Keratinocyte (primary cell): ENCODE data around the gene TUBB4B. TPM values are rescaled to one million over a fixed set of nuclear protein-coding genes. Genes with fewer than 3 reads are reported as not detected.
A peak's percentile ranks its signal among the peaks of the same experiment; 100 is the strongest.

Experiments used
- DNase-seq: peaks from one replicate; pipeline ENCODE4 v3.0.0-alpha.2; 2011; ENCODE audit warnings: low read depth, missing footprints, low spot score
- FAIRE-seq: peaks from 2 replicates; lab custom pipeline; 2011; peaks lifted over from hg19 to GRCh38; lab: Jason Lieb, UNC
- H2AFZ ChIP-seq: 2 replicates; pipeline ENCODE4 v1.6.0; 2012; ENCODE audit warnings: low read length, control low read depth, inconsistent platforms; ENCODE audit not compliant: control insufficient read depth
- H3K27ac ChIP-seq: 2 replicates; pipeline ENCODE4 v1.5.1; 2011; ENCODE audit warnings: low read length; ENCODE audit not compliant: control insufficient read depth, insufficient read depth
- H3K27me3 ChIP-seq: 3 replicates; pipeline ENCODE4 v1.6.0; 2011; ENCODE audit warnings: low read length; ENCODE audit not compliant: control insufficient read depth, insufficient read depth; ENCODE audit errors: extremely low read depth
- H3K36me3 ChIP-seq, 2 experiments: 2 replicates in 1 of 2; 3 replicates in 1 of 2; pipeline ENCODE4 v1.5.1; 2011; ENCODE audit warnings: low read length in 2 of 2, mild to moderate bottlenecking in 1 of 2; ENCODE audit not compliant: control insufficient read depth in 2 of 2, insufficient read depth in 2 of 2; ENCODE audit errors: extremely low read depth in 1 of 2
- H3K4me1 ChIP-seq: 3 replicates; pipeline ENCODE4 v1.5.1; 2011; ENCODE audit warnings: low read length; ENCODE audit not compliant: control insufficient read depth, insufficient read depth; ENCODE audit errors: extremely low read depth
- H3K4me2 ChIP-seq: 3 replicates; pipeline ENCODE4 v1.6.0; 2011; ENCODE audit warnings: low read depth, low read length; ENCODE audit not compliant: control insufficient read depth, insufficient read depth; ENCODE audit errors: extremely low read depth
- H3K4me3 ChIP-seq, 3 experiments: fragments of 200-600 bp in 1 of 3; sonication (generic) in 1 of 3; 2 replicates in 2 of 3; 3 replicates in 1 of 3; pipeline ENCODE4 v1.5.1; 2011 to 2016; ENCODE audit warnings: low read length in 3 of 3, mild to moderate bottlenecking in 3 of 3, control low read depth in 2 of 3, inconsistent platforms in 1 of 3, low read depth in 1 of 3, mixed read lengths in 1 of 3, mixed run types in 1 of 3, moderate library complexity in 1 of 3; ENCODE audit not compliant: control insufficient read depth in 2 of 3, insufficient read depth in 2 of 3; ENCODE audit errors: extremely low read depth in 1 of 3
- H3K79me2 ChIP-seq: 2 replicates; pipeline ENCODE4 v1.6.0; 2012; ENCODE audit warnings: low read length; ENCODE audit not compliant: control insufficient read depth, insufficient read depth
- H3K9ac ChIP-seq: 3 replicates; pipeline ENCODE4 v1.6.0; 2011; ENCODE audit warnings: low read length; ENCODE audit not compliant: control insufficient read depth, insufficient read depth; ENCODE audit errors: extremely low read depth
- H3K9me1 ChIP-seq: 3 replicates; pipeline ENCODE4 v1.6.0; 2011; ENCODE audit warnings: low read length; ENCODE audit not compliant: control insufficient read depth, insufficient read depth; ENCODE audit errors: extremely low read depth
- H3K9me3 ChIP-seq: 2 replicates; pipeline ENCODE4 v1.5.1; 2012; ENCODE audit warnings: low read depth, low read length; ENCODE audit not compliant: control insufficient read depth
- H4K20me1 ChIP-seq: 3 replicates; pipeline ENCODE4 v1.6.0; 2011; ENCODE audit warnings: low read length; ENCODE audit not compliant: control insufficient read depth, insufficient read depth; ENCODE audit errors: extremely low read depth
- EZH2 ChIP-seq: IDR thresholded peaks from one replicate; pipeline ENCODE4 v1.6.1; 2012; ENCODE audit warnings: inconsistent platforms, mild to moderate bottlenecking, low read length, moderate library complexity
- dilution Hi-C: fragments of 300-500 bp; cut with MboI; formaldehyde crosslinking; loops from one replicate; pipeline ENCODE4 v1.7.0; 2020; ENCODE audit warnings: low sequenced_read_pairs; ENCODE audit not compliant: extremely low pct_ligation_motif_present
- polyA plus RNA-seq, 5 experiments: library from polyadenylated mRNA; depleted of rRNA in 3 of 5; stranded (reverse) in 3 of 5; stranded (forward) in 1 of 5; unstranded in 1 of 5; fragments of >200 nt; gene quantifications; 1 replicate in 1 of 5; 2 replicates in 3 of 5; 3 replicates in 1 of 5; pipeline versions ENCODE4 v1.2.1 to v1.2.3, GENCODE V29; 2011 to 2012; ENCODE audit warnings: missing spikeins in 2 of 5, low read depth in 1 of 5, low replicate concordance in 1 of 5
- TF ChIP-seq, protein P1 (sequence below), 3 experiments: IDR thresholded peaks in 1 of 3; conservative IDR thresholded peaks in 1 of 3; optimal IDR thresholded peaks in 1 of 3; 2 replicates in 2 of 3; 3 replicates in 1 of 3; pipeline versions ENCODE3 to v1.5.1; 2011; ENCODE audit warnings: low read length in 3 of 3, mild to moderate bottlenecking in 3 of 3, moderate library complexity in 2 of 3, control low read depth in 1 of 3, inconsistent platforms in 1 of 3; ENCODE audit not compliant: insufficient read depth in 2 of 3; ENCODE audit errors: extremely low read depth in 1 of 3

The TUBB4B gene
- polyA plus RNA-seq, 1 donor (not counting 4 experiments of a cell fraction or from before 2014, with no cell fraction given), result 440 TPM

- peaks cover 12% of the 10 kb centered on the region for H3K27me3 ChIP-seq
- H3K9me3 ChIP-seq, result no peaks in the 10 kb centered on the region
- no peaks in the 10 kb centered on the region for H3K9me1 ChIP-seq
- dilution Hi-C loops, result no loop called here
- H4K20me1 ChIP-seq, result no peaks in the 10 kb centered on the region
- peaks cover 0 to 6% of the 10 kb centered on the region in 2 experiments for H3K36me3 ChIP-seq
- no peak for DNase-seq
- no peak overlapping the region for H3K27ac ChIP-seq
- no peak overlapping the region for H2AFZ ChIP-seq
- no peak for TF ChIP-seq EZH2
- TF ChIP-seq, protein P1, sequence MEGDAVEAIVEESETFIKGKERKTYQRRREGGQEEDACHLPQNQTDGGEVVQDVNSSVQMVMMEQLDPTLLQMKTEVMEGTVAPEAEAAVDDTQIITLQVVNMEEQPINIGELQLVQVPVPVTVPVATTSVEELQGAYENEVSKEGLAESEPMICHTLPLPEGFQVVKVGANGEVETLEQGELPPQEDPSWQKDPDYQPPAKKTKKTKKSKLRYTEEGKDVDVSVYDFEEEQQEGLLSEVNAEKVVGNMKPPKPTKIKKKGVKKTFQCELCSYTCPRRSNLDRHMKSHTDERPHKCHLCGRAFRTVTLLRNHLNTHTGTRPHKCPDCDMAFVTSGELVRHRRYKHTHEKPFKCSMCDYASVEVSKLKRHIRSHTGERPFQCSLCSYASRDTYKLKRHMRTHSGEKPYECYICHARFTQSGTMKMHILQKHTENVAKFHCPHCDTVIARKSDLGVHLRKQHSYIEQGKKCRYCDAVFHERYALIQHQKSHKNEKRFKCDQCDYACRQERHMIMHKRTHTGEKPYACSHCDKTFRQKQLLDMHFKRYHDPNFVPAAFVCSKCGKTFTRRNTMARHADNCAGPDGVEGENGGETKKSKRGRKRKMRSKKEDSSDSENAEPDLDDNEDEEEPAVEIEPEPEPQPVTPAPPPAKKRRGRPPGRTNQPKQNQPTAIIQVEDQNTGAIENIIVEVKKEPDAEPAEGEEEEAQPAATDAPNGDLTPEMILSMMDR (optimal IDR thresholded peaks at IDR 0.05 in 1 of 3, IDR thresholded peaks at IDR 0.05 in 1 of 3, conservative IDR thresholded peaks at IDR 0.05 in 1 of 3; ENCODE audit: extremely low read depth in 1 of 3, insufficient read depth in 2 of 3, low read length in 3 of 3), result peak in 2 of 3 experiments; percentile 83 to 99
- no peak overlapping the region for H3K4me3 ChIP-seq
- peaks cover 9% of the 10 kb centered on the region for H3K79me2 ChIP-seq
- H3K4me1 ChIP-seq, result no peaks in the 10 kb centered on the region
- no peak for FAIRE-seq
- H3K9ac ChIP-seq, result no peak overlapping the region
- H3K4me2 ChIP-seq, result no peak overlapping the region
These were observed 4.7 kb upstream of the TUBB4B start for GRCh38 chr9:137236238-137236935.

DNA sequence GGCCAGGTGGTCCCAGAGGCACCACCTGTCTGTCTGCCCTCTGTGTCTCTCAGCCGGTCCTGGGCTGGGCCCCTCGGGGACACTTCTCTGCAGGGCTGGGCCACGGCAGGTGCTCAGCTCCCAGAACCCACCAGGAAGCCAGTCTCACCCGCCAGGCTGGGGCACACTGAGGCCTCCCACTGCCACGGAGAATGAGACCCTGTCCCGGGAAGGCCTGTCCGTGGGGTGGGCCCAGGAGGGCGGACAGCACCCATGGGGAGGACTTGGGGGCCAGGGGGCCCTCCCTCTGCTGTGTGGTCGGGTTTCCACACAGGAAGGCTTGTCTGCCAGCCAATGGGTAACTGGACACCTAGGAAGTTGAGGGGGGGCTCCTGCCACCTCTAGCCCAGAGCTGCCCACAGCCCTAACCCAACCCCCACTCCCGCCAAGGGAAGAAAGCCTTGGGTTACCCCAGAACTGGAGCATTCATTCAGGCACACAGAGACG is 4.1 kb upstream of the TUBB4B start:
- Histone ChIP-seq H2AFZ (no peak overlapping the region), H3K9me1 (no peaks in the 10 kb centered on the region), H3K27ac (no peak overlapping the region), H3K4me3 (no peak overlapping the region), H3K27me3 (peaks cover 12% of the 10 kb centered on the region), H3K9me3 (no peaks in the 10 kb centered on the region), H3K79me2 (peaks cover 14% of the 10 kb centered on the region), H3K4me1 (no peaks in the 10 kb centered on the region), H3K9ac (no peak overlapping the region), H4K20me1 (peaks cover 4% of the 10 kb centered on the region), H3K36me3 (peaks cover 1 to 8% of the 10 kb centered on the region in 2 experiments), H3K4me2 (no peak overlapping the region)
- dilution Hi-C loops, result no loop called here
- FAIRE-seq (no peak), DNase-seq (no peak)
- TF ChIP-seq EZH2, result no peak
- TF ChIP-seq, protein P1 (optimal IDR thresholded peaks at IDR 0.05 in 1 of 3, IDR thresholded peaks at IDR 0.05 in 1 of 3, conservative IDR thresholded peaks at IDR 0.05 in 1 of 3; ENCODE audit: extremely low read depth in 1 of 3, insufficient read depth in 2 of 3, low read length in 3 of 3), result no peak
